ENCODE results near the gene AFDN.

Gene AFDN

DNA sequence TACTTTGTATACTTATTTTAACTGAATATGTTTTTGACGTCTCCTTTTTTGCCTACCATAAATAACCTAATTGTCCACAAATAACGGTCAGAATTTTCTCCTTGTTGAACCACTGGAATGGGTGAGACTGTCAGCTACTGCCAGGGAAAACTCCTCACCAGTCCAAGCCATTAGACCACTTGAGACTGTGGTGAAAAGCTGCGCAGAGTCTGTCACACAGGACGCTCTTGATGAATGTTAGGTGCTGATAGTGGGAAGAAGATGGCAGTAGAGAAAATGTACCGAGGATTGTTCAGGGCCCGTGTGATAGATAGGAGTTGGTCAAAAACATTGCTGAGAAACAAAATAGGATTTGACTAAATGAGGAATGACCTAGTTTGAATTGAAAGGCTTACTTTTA, 95.1 kb downstream of the AFDN start:
- no peak for DNase-seq

DNA sequence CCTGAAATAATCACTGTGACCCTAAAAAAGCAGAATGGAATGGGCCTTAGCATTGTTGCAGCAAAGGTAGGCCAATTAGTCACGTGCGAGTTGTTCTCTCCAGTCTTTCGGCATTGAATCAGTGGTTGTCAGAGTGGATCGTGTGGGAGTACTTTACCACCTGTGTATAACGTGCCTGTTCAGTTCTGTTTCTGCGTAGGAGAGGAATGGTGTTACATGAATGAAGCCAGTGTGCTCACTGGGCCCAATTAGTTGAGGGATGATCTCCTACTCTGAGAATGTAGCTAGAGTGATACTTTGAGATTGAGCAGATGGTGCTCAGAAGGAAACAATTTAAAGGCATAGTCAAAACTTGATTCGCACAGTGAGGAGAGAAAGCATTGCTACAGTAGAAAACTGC, 98.3 kb downstream of the AFDN start:
- DNase-seq = no peak

DNA sequence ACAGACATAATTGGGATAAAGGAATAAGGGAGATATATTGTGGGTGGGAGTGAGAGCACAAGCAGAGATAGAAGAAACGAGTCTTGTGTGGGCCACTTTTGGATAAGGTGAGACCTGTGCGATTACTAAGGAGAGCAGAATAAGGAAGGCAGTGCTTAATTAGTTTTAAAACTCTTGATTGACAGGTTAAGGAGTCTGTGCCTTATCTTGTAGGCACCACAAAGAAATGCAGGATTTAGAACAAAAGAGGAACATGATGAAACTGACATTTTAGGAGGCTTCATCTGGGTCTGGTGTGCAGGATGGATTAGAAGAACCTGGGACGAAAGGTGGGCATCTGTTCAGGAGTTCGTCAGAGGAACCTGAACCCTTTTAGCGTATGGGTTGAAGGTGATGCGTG, 100.5 kb downstream of the AFDN start:
- no peak for DNase-seq

DNA sequence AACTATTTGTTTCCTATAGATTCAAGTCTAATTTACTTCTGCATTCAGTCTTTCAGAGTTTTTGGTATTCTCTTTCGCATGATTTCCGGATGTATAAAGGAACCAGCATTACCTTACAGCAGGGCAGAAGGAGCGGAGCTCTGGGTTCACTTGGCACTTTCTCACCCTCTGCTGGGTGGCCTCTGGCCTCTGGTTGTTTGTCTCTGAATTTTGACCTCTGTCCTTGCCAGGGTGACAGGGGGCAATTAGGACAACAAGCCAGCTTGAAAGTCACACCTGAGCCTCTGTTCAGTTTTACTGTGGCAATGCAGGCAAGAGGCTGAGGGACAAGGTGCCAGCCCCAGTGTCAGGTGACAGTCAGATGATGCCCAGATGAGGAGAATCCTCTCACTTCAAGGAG, 101.4 kb downstream of the AFDN start:
- no peak for DNase-seq

DNA sequence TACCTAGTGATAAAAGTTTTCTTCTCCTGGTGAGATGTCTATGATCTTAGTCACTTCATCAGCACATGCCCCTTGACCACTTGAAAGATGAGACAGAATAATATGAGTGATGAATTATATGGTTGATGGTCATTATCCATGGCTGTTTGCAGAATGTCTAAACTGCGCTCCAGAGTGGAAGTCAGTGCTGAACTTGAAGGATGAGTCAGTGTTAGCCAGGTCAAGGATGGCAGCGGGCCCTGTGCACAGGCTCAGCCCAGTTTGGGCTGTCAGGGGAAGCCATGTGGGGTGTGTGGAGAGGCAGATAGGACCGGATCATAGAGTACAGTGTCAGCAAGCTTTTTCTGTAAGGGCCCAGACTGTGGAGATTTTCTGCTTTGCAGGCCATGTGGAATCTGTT, 103.6 kb downstream of the AFDN start:
- DNase-seq = no peak

DNA sequence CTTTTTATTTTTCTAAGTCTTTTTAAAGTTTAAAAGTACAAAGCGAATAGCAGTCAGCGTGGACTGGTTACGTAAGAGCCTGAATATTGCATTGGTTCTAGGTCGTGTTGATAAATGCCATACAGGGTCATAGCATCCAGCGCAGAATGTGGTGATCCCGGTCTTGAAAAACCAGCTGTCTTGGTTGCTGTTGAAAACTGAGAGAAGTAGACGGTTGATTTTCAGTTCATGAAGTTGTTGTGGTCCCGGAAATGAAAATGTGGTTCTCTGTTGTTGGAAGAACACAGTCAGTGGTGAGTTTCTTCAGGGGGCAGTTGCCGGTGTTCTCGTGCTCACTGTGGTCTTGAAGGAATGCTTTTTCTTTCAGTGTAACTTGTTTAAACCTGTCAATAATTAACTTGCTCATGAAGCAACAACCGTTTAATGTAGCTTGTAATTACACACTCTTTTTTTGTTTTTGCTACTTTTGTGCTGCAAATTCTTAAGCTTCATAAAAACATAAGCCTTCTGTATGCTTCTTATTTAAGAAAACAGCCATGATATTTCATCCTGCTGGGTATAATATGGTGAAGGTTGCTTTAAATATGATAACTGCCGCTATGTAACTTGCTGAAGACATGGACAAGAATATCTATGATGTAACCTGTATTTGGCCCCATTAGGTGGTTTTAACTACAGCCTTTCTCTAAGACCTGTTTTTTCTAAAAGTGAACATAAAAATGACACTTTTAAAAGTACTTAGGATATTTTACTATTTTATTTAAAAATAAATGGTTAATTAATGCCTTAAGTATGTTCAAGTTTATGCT, 106.0 kb downstream of the AFDN start:
- DNase-seq = peak; percentile 44

DNA sequence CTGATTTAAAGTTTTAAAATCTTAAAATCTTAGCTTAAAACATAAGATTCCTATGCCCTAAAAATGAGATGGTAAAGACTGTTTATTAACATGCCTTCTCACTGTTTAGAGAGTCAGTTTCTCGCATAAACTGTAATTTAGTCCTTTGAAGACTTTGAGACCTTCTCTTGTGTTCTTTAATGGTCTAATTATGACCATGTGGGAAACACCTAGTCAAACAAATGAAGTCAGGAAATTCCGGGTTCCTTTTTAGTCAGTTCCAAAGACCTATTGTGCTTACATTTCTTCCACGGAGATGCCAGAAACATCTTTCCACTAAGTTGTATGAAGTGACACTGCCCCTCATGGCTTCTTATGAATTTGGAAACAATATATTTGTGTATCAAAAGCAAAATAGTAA, 106.6 kb downstream of the AFDN start:
- no peak for DNase-seq

DNA sequence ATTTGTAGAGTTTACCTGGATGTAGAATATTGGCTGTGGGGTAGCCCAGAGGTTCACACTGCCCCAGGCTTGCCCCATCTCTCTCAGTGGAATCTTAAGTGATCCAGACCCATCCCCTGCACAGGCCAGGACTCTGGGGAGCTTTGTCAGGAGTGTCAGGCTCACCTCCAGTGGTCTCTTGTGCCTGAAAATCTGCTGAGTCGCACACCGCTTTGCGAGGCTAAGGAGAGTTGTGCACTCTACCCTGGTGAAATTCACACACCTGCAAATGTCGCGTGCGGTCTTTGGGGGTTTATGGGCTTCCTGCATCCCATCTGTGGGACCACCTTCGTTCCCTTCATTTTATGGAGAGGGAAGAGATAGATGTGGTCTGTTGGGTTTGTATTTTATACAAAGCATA, 107.1 kb downstream of the AFDN start:
- DNase-seq = no peak

DNA sequence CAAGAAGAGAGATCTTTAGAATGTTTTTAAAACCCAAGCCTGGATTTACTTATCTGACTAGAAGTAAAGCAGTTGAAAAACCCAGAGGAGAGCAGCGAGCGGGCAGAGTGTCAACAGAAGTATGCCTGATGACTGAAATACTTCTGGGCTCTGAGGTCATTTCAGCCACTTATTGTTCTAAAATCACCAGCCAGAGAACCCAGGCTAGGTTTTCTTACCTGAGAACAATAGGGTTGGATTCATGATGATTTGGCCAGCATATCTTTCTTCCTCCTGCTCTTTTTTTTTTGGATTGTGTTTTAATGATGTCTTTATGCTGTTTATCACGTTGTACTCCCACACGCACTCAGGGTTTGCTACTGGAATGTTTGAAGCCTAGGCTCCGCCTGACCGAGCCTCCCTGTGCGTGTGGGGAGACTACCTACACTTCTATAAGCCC, 107.7 kb downstream of the AFDN start:
- DNase-seq = no peak

DNA sequence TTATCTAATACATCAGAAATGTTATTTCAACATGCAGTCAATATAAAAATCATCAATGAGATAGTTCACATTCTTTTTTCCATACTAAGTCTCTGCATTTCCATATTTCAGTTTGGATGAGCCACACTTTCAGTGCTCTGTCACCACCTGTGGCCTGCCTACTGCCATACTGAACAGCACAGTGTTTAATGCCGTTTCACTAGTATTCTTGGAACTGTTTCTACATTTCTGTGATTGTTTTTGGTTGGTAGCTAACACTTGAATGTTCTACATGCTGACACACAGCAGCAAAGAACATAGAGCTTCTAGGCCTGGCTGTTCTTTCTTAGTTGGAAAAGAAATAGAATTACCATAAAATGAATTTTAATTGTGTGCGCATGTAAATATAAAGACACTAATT, 109.3 kb downstream of the AFDN start:
- DNase-seq = no peak

DNA sequence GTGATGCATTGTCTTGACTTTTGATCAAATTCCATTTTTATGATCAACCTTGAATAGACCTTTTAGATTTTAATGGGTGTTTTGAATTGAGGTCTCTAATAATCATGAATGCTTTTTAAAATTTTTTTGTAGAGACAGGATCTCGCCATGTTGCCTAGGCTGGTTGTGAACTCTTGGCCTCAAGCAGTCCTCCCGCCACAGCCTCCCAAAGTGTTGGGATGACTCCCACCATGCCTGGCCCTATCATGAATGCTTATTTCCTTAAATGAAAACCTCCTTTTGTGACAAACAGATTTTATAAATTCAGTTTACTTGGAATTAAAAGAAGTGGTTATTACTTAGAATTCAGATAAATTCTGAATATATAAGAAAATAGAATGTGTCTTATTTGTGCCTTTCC, 110.6 kb downstream of the AFDN start:
- DNase-seq = no peak

DNA sequence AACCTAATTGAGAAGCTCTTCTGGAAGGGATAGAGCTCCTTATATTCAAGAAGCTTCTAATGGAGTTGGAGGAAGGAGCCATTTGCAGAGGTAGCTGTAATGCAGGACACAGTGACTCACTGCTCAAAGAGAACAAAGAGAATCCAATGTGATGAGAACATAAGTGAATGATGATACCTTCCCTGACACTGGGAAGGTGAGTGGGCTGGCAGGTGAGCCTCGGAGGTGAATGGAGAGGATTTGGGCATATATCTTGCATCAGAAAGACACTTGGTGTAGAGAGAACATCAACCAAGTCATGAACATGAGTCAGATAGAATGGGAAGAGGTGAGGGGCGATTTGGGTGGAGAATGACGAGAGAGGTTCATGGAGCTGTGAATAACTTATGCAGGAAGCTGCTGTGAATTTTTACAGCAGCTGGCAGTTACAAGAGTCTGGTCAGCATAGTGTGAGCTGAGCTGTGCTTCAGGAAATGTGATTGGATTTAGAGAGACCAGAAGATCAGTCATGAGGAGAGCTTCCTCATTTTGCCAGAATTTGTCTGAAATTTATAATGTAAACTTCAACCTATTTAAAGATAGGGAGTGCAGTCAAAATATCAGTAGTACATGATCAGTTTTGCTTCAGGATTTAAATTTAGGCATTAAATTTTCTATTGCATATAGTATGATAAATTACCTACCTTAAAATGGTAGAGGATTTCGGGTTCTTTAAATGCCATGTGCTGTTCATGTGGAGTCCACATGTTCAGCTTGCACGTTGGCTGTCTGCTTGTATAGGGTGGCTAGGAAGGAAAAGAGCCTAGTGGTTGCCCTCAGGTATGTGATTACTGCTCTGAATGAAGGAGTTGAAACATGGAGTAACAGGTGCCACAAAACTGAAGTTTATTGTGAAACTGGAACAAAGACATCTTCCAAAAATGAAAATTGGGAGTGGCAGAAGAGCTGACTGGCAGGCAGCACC, 111.5 kb downstream of the AFDN start:
- DNase-seq = no peak

DNA sequence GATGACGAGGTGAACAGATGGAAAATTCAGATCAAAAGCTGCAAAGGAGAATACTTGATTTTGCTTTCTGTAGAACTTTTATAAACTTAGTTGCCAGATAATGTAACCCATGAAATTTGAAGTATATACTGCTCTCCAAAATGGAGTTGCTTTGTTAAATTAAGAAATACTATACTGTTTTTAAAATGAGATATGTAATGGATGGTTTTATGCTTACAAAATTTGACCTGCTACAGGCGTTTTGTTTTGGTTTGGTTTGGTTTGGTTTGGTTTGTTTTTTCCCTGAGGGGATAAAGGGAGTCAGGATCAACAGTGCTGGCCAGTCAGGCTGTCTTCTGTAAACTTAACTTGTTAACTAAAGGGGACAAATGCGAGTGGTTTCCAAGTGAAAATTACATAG, 115.1 kb downstream of the AFDN start:
- DNase-seq = no peak

DNA sequence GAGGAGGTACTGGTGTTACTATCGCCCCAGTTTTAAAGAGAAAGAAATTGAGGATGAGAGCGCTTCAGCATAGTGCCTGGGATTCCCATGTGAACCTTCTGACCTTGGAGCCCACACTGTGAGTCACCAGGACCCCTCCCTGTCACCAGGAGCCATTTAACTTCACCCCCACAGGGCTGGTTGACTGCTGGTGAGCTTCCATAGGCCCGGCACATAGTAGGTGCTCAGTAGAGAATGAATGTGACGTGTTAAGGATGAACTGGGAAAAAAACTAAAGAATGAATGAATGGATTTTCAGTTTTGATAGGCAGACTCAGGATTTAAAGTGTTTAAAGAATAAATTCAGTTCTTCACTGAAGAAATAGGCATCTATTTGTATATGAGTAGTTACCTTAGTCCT, 117.4 kb downstream of the AFDN start:
- DNase-seq = no peak

DNA sequence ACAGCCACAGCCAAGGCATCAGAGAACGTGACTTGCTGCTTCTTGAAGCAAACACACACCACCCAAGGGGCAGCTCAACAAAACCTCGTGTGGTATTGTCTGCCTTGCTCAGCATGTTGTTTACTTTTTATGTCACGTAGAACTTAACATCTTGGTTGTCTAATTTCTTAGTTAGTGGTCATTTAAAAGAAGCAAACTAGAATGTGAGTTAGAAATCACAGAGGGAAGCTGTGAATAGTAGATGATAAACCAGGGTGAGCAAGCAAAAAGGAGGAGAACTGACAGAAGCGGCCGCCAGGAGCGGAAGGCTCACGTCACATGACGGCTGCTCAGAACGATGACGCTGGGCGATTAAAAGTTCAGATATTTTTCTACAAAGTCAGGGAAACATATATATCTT, 119.3 kb downstream of the AFDN start:
- DNase-seq = no peak

DNA sequence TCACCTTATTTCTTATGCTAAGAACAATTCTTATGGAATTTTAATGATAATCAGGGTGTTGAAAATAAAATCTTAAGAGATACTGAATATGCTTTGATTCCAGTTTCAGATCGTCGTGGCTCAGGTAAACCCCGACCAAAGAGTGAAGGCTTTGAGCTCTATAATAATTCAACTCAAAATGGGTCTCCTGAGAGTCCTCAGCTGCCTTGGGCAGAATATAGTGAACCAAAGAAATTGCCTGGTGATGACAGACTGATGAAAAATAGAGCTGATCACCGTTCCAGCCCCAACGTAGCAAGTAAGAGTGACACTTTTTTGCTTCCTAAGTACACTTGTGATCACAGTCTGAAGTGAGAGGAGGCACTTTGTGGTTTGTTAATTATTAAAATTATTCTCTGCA, 119.9 kb downstream of the AFDN start:
- no peak for DNase-seq

DNA sequence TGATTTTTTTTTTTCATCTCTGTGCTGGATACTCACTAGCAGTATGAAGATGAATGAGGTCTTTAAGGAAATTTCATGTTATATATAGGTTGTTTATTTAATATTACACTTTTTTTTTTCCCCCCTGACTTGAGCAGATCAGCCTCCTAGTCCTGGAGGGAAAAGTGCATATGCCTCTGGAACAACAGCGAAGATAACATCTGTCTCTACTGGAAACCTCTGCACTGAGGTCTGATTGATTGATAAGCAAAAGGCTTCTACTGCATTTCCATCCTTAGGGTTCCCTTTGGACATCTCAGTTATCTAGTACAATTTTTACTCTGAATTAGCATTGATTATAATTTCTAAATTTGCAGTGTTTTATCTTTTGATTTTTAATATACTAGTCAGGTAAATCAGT, 121.0 kb downstream of the AFDN start:
- DNase-seq = no peak

DNA sequence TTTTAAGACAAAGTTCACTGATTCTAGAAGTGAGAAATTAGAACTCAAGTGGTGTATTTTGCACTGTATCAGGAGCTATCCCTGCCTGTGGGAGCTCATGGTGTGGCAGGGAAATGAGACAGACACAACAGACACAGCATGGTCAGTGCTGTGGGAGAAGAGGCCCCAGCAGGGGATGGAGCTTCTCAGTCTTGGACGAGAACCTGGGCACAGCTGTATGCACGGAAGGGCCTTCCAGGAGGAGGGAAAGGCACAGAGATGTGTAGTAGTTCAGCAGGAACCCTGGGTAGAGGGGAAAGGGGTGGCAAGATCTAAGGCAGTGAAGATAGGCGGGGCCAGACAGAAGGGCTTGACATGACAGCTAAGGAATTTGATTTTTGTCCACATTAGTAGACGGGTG, 122.0 kb downstream of the AFDN start:
- no peak for DNase-seq

DNA sequence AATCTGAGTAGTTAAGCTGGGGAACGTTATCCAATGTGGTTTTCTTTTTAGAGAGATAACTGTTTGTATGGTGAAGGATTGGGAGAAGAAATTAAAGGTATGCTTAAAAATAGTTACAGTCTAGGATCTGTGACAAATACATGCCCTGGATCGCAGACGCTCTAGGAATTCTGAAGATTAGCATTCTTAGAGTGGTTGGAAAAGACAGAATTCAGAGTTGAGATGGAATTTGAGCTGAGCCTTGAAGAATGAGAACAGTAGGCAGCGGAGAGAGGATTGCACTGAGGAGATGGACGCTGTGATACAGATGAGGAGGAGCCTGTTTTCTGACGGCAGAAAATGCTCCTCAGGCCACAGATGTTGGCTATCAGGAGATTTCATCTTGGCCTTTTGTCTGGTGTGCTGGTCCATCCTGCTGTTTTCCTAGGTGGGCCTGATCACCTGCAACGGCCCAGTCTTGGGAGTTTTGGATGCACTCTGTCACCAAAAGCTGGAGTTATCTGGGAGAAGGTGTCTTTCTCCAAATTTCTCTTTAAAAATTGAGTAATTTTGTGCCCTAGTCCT, 122.5 kb downstream of the AFDN start:
- no peak for DNase-seq

DNA sequence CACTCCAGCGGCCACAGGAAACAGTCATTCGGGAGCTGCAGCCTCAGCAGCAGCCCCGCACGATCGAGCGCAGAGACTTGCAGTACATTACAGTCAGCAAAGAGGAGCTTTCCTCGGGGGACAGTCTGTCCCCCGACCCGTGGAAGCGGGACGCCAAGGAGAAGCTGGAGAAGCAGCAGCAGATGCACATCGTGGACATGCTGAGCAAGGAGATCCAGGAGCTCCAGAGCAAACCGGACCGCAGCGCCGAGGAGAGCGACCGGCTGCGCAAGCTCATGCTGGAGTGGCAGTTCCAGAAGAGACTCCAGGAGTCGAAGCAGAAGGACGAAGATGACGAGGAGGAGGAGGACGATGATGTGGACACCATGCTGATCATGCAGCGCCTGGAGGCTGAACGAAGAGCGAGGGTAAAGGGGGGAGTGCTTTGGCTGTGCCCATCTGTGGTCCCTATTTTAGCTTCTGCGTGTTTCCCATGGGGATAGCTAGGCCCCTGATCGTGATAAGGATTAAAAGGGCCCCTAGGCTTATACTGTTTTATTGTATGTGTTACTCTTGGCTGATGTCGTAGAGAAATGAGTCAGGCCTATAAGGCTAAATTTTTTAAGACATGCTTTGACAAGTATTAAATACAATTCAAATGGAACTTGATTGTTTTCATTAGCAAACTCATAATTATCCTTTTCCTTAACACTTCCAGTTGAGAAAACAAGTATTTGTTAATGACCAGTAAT, 125.2 kb downstream of the AFDN start:
- DNase-seq = no peak

DNA sequence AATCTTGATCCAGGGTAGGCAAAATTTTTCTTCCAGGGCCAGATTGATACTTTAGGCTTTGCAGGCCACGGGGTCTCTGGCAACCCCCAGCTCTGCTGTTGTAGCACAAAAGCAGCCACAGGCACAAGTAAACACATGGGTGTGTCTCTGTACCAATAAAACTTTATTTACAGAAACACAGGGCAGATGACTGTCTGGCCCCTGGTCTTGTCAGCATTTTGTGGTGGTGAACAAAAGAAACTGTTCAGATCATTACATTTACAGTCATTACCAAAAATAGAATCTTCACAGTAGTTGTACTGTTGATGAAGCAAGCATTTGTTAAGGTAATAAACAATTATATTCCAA, 125.8 kb downstream of the AFDN start:
- no peak for DNase-seq

DNA sequence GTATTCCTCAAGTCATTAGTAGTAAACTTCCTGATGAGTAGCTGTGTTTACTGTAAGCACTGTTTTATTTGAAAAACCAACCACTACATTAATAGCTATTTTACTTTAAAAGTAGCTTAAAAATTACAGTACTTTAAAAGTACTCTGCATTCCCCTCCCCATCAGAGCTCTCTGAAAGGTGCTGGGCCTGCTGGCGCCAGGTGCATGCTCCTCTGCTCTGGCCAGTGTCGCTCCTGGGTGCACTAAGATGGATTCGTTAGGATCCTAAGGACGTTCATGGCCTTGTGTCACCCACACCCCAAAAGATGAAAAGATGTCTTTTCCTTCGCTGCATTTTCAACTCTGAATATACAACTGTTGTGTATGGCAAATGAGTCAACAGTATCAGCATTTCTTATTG, 126.8 kb downstream of the AFDN start:
- DNase-seq = no peak

DNA sequence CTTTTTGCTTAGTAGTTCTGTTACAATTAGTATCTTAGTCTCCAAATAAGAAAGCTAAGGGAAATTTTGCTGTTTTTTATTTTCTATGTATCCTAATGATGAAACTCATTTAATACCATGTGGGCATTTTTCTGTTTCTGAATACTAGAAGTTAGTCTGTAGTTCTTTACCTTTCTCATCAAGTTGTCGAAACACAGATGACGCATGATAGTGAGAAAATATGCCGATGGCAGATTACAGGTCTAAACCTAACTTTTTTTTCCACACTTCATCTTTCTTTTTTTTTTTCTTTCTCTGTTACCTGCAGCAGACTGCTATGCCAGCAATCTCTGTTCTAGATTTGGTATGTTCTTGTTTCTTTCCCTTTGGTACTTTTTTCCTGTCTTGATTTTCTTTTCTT, 127.4 kb downstream of the AFDN start:
- DNase-seq = no peak

Measured in right kidney (tissue), 1 donor.